Pancreas (tissue), 10 donors: ENCODE data around the gene RPS28. TPM values are rescaled to one million over a fixed set of nuclear protein-coding genes. Genes with fewer than 3 reads are reported as not detected.

Experiments
- ATAC-seq, 4 donors: fragments of 200-7000 bp; cut with Tn5 transposase; one replicate each; pipeline versions ENCODE4 v1.8.0 to v1.9.1; 2020; ENCODE audit warnings: mild to moderate bottlenecking in 4 of 4, moderate library complexity in 4 of 4
- DNase-seq, 6 donors: peaks; one replicate each; pipeline ENCODE4 v3.0.0-alpha.2; 2020
- FAIRE-seq: peaks from 2 replicates; lab custom pipeline; 2012; peaks lifted over from hg19 to GRCh38; lab: Jason Lieb, UNC
- H3K27ac ChIP-seq, 4 donors: fragments of 200-600 bp; sonication (generic); 1 replicate in 3 of 4; 2 replicates in 1 of 4; pipeline versions ENCODE4 v1.5.0 to v1.8.0; 2020
- H3K27me3 ChIP-seq, 4 donors: fragments of 200-600 bp; one replicate each; pipeline ENCODE4 v1.8.0; 2021
- H3K36me3 ChIP-seq, 3 donors: fragments of 200-600 bp; sonication (generic) in 1 of 3; one replicate each; pipeline versions ENCODE4 v1.5.0 to v1.8.0; 2020 to 2021
- H3K4me1 ChIP-seq, 3 donors: fragments of 200-600 bp; one replicate each; pipeline ENCODE4 v1.8.0; 2021
- H3K4me3 ChIP-seq, 4 donors: fragments of 200-600 bp; sonication (generic) in 2 of 4; one replicate each; pipeline versions ENCODE4 v1.5.0 to v1.8.0; 2020 to 2021
- H3K9me3 ChIP-seq, 4 donors: fragments of 200-600 bp; one replicate each; pipeline ENCODE4 v1.8.0; 2021
- CTCF ChIP-seq, 4 donors: fragments of 200-600 bp; sonication (generic) in 3 of 4; IDR thresholded peaks; one replicate each; pipeline versions ENCODE4 v1.5.0 to v1.8.0; 2021; ENCODE audit warnings: antibody characterized with exemption in 4 of 4
- WGBS, 2 donors: extraction: QIAGEN DNeasy Blood & Tissue Kit; methylation state at CpG; one replicate each; pipeline ENCODE4 v1.1.7; 2013; 5-methylcytosine and 5-hydroxymethylcytosine counted together
- intact Hi-C, 3 donors: fragments of 100-400 bp; cut with DNase I; formaldehyde crosslinking; loops; one replicate each; pipeline versions ENCODE4 v1.11.1 to v1.14.2; 2022
- polyA plus RNA-seq, 2 donors: library from polyadenylated mRNA; stranded (reverse); fragments of 200-250 nt; gene quantifications; one replicate each; pipeline ENCODE4 v1.2.3, GENCODE V29; 2013
- total RNA-seq, 6 donors: library from RNA; stranded (reverse); fragmentation: NEBNext Ultra II Directional in 4 of 6; extraction: Animal tissue kit (Norgen Biotek cat#: 25700) in 4 of 6; gene quantifications; one replicate each; pipeline versions ENCODE4 v1.2.1 to v1.2.4, GENCODE V29; 2021 to 2023
- donor health status: healthy with polysubstance abuse.
- donor health status: DM: no; HTN: no; CAD: no; lungs with moderate emphysema.
- donor health status: DM: no; HTN: no; CAD: no.
- donor health status: control.
- donor health status: control.
- donor health status: Bipolar disorder and iron deficiency.
- donor health status: DM: yes; HTN: yes; CAD: no.
- donor health status: DM: no; HTN: no; CAD: no.
- donor health status: DM: no; HTN: no; CAD: no.
- donor health status: DM: yes; HTN: yes; CAD: no.

Gene RPS28
- total and polyA plus RNA-seq, 8 donors = 706 to 1,524 (median 1,001) TPM

DNA sequence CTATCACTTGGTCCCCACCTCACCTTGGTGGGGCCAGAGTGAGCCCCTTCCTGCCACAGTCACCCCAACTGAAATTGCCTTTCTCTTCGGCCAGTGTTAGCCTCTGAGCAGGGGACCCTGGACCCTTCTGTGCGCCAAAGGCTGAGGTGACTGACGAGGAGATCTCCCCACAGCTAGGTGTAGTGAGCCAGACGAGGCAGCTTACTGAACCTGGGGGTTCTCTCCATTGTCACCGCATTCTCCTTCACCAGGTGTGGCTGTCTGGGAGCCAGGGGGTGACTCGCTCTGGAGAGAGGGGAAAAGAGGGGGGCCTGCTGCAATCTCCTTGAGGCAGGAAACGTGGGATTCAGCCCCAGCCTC lies 1.3 kb downstream of the RPS28 start:
- no peak for TF ChIP-seq CTCF (IDR thresholded peaks at IDR 0.05)
- Histone ChIP-seq H3K4me3 (peak overlapping the region in 3 of 4 donors; percentile 61 to 93 (median 91)), H3K4me1 (peaks cover 8 to 23% (median 9%) of the 10 kb centered on the region in 3 donors), H3K9me3 (no peaks in the 10 kb centered on the region), H3K27me3 (no peaks in the 10 kb centered on the region), H3K27ac (no peak overlapping the region), H3K36me3 (peaks cover 0 to 9% (median 6%) of the 10 kb centered on the region in 3 donors)
- intact Hi-C loops = no loop called here
- FAIRE-seq = no peak
- 55 to 59% methylated on average over 7 of the region's 7 CpGs for WGBS, 2 donors
- no peak for ATAC-seq
- DNase-seq = no peak

DNA sequence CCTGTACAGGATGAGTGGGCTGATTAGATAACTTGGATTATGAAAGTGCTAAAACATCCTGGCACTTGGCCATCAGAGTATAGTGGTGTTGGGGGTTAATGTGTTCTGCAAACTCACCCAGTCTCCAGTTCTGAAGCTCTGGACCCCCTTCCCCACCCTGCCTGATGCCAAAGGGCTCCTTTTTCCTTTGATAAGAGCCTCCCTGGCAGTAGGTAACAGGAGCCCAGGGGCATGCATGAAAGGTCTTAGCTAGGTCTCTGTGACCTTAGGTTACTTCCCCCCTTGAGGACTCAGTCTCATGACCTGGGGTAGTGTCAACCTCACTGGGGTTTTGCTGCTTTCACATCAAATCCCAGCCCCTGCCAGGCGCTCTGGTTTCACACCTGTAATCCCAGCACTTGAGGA lies 2.5 kb downstream of the RPS28 start:
- H3K36me3 ChIP-seq = peaks cover 0 to 9% (median 6%) of the 10 kb centered on the region in 3 donors
- 95 to 100% methylated on average over 1 of the region's 1 CpG for WGBS, 2 donors
- ATAC-seq (no peak), DNase-seq (peak in 1 of 6 donors; percentile 35), FAIRE-seq (no peak)
- TF ChIP-seq CTCF (IDR thresholded peaks at IDR 0.05) = no peak
- peaks cover 8 to 23% (median 9%) of the 10 kb centered on the region in 3 donors for H3K4me1 ChIP-seq
- H3K27me3 ChIP-seq = no peaks in the 10 kb centered on the region
- H3K27ac ChIP-seq = no peak overlapping the region
- H3K4me3 ChIP-seq = no peak overlapping the region
- intact Hi-C loops = no loop called here
- H3K9me3 ChIP-seq = no peaks in the 10 kb centered on the region

GRCh38 chr19:8324186-8325050 lies 3.1 kb downstream of the RPS28 start:
- H3K9me3 ChIP-seq = no peaks in the 10 kb centered on the region
- DNase-seq = peak in 3 of 6 donors; percentile 51 to 79 (median 56)
- H3K27me3 ChIP-seq = no peaks in the 10 kb centered on the region
- TF ChIP-seq CTCF (IDR thresholded peaks at IDR 0.05) = no peak
- H3K4me1 ChIP-seq = peaks cover 8 to 22% (median 9%) of the 10 kb centered on the region in 3 donors
- no peak overlapping the region for H3K4me3 ChIP-seq
- intact Hi-C loops = no loop called here
- ATAC-seq = no peak
- no peak for FAIRE-seq
- H3K36me3 ChIP-seq = peaks cover 0 to 9% (median 6%) of the 10 kb centered on the region in 3 donors
- WGBS, 2 donors = 67 to 73% methylated on average over 15 to 17 of the region's 17 CpGs
- no peak overlapping the region for H3K27ac ChIP-seq

- intact Hi-C loops = no loop called here
- TF ChIP-seq CTCF (IDR thresholded peaks at IDR 0.05) = no peak
- H3K36me3 ChIP-seq = peaks cover 0 to 9% (median 6%) of the 10 kb centered on the region in 3 donors
- peaks cover 8 to 13% (median 9%) of the 10 kb centered on the region in 3 donors for H3K4me1 ChIP-seq
- ATAC-seq = no peak
- H3K27ac ChIP-seq = no peak overlapping the region
- FAIRE-seq = no peak
- WGBS, 2 donors = 92 to 95% methylated on average over 3 of the region's 3 CpGs
- peak in 1 of 6 donors; percentile 5 for DNase-seq
- no peak overlapping the region for H3K4me3 ChIP-seq
- H3K27me3 ChIP-seq = no peaks in the 10 kb centered on the region
- no peaks in the 10 kb centered on the region for H3K9me3 ChIP-seq
Measured at GRCh38 chr19:8325454-8325853, 4.2 kb downstream of the RPS28 start.

DNA sequence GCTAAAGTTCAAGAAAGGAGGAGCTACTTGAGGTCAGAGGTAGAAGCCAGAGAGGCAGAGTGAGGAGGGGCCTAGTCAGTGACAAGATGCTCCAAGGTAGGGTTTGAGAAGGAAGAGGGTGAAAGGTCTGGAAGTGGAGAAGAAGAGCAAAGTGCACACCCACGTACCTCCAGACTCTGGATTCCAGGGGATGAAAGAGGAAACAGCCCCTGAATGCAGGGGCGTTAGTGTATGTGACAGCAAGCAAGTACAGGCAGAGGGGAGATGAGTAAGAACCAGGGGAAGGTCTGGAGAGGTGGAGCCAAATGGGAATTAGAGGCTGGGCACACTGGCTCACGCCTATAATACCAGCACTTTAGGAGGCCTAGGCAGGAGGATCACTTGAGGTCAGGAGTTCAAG lies 8.7 kb downstream of the RPS28 start:
- Histone ChIP-seq H3K9me3 (no peaks in the 10 kb centered on the region), H3K4me1 (peaks cover 0 to 3% (median 0%) of the 10 kb centered on the region in 3 donors), H3K36me3 (no peaks in the 10 kb centered on the region), H3K4me3 (no peak overlapping the region), H3K27me3 (peaks cover 0 to 16% (median 8%) of the 10 kb centered on the region in 4 donors), H3K27ac (no peak overlapping the region)
- no peak for DNase-seq
- no peak for ATAC-seq
- no peak for TF ChIP-seq CTCF (IDR thresholded peaks at IDR 0.05)
- intact Hi-C loops = no loop called here
- 57 to 90% methylated on average over 3 of the region's 3 CpGs for WGBS, 2 donors
- no peak for FAIRE-seq
